ENCODE data around the gene SLC35F1. TPM values are rescaled to one million over a fixed set of nuclear protein-coding genes. Genes with fewer than 3 reads are reported as not detected.
A peak's percentile ranks its signal among the peaks of the same experiment; 100 is the strongest.

SLC35F1 gene
- total RNA-seq, 1 donor from 2014 or later = 24.3 TPM

- Histone ChIP-seq H3K9ac (no peak overlapping the region), H3K27me3 (no peaks in the 10 kb centered on the region), H3K9me3 (ENCODE audit: low read depth) (no peaks in the 10 kb centered on the region), H3K4me2 (no peak overlapping the region), H3K79me2 (ENCODE audit: low read depth) (no peaks in the 10 kb centered on the region), H2AFZ (replicated peaks) (no peak overlapping the region), H3F3A (ENCODE audit: low read depth) (peaks cover 4% of the 10 kb centered on the region), H4K20me1 (ENCODE audit: low read depth) (no peaks in the 10 kb centered on the region), H3K4me1 (peaks cover 22% of the 10 kb centered on the region), H3K36me3 (no peaks in the 10 kb centered on the region), H3K4me3 (no peak overlapping the region), H3K27ac (no peak overlapping the region)
- Mint-ChIP-seq H3K27me3 (ENCODE audit: insufficient read depth, low read depth) (peaks cover 3% of the 10 kb centered on the region), H3K9me3 (no peaks in the 10 kb centered on the region), H3K36me3 (no peaks in the 10 kb centered on the region), H3K4me1 (peaks cover 8% of the 10 kb centered on the region), H3K4me3 (no peak overlapping the region), H3K27ac (no peak overlapping the region)
- peak; percentile 6 for DNase-seq (ENCODE audit: low spot score)
- no peak for TF ChIP-seq EZH2phosphoT487 (IDR thresholded peaks at IDR 0.05)
- no peak for TF ChIP-seq CTCF (IDR thresholded peaks at IDR 0.05)
- TF ChIP-seq EZH2 (IDR thresholded peaks at IDR 0.05) = no peak
Observed at GRCh38 chr6:118324116-118324515, 417.1 kb downstream of the SLC35F1 start.

- no peaks in the 10 kb centered on the region for H3K27me3 ChIP-seq
- H3K9ac ChIP-seq = no peak overlapping the region
- peaks cover 10% of the 10 kb centered on the region for H3K4me1 ChIP-seq
- H3K27me3 Mint-ChIP-seq (ENCODE audit: insufficient read depth, low read depth) = peaks cover 3% of the 10 kb centered on the region
- no peak for TF ChIP-seq CTCF (IDR thresholded peaks at IDR 0.05)
- TF ChIP-seq EZH2phosphoT487 (IDR thresholded peaks at IDR 0.05) = no peak
- TF ChIP-seq EZH2 (IDR thresholded peaks at IDR 0.05) = no peak
- no peak overlapping the region for H3K4me2 ChIP-seq
- H3K4me3 ChIP-seq = no peak overlapping the region
- no peaks in the 10 kb centered on the region for H3K36me3 Mint-ChIP-seq
- no peak overlapping the region for H3K27ac ChIP-seq
- H3K36me3 ChIP-seq = no peaks in the 10 kb centered on the region
- H2AFZ ChIP-seq (replicated peaks) = no peak overlapping the region
- no peak for DNase-seq (ENCODE audit: low spot score)
- no peaks in the 10 kb centered on the region for H3K79me2 ChIP-seq (ENCODE audit: low read depth)
- H3K9me3 Mint-ChIP-seq = no peaks in the 10 kb centered on the region
- peaks cover 4% of the 10 kb centered on the region for H3K4me1 Mint-ChIP-seq
- H3K4me3 Mint-ChIP-seq = no peak overlapping the region
- no peaks in the 10 kb centered on the region for H3F3A ChIP-seq (ENCODE audit: low read depth)
- H3K27ac Mint-ChIP-seq = peak overlapping the region; percentile 46
- no peaks in the 10 kb centered on the region for H4K20me1 ChIP-seq (ENCODE audit: low read depth)
- H3K9me3 ChIP-seq (ENCODE audit: low read depth) = no peaks in the 10 kb centered on the region
Observed at GRCh38 chr6:118325220-118325860, 418.3 kb downstream of the SLC35F1 start.

GRCh38 chr6:118326712-118327111, 419.6 kb downstream of the SLC35F1 start:
- Histone ChIP-seq H3K27me3 (no peaks in the 10 kb centered on the region), H3K4me3 (no peak overlapping the region), H3K79me2 (ENCODE audit: low read depth) (no peaks in the 10 kb centered on the region), H3K4me1 (no peaks in the 10 kb centered on the region), H3K9me3 (ENCODE audit: low read depth) (no peaks in the 10 kb centered on the region), H4K20me1 (ENCODE audit: low read depth) (no peaks in the 10 kb centered on the region), H3F3A (ENCODE audit: low read depth) (no peaks in the 10 kb centered on the region), H2AFZ (replicated peaks) (no peak overlapping the region), H3K9ac (no peak overlapping the region), H3K36me3 (no peaks in the 10 kb centered on the region), H3K27ac (no peak overlapping the region), H3K4me2 (no peak overlapping the region)
- DNase-seq (ENCODE audit: low spot score) = no peak
- TF ChIP-seq CTCF (IDR thresholded peaks at IDR 0.05) = no peak
- no peak for TF ChIP-seq EZH2phosphoT487 (IDR thresholded peaks at IDR 0.05)
- TF ChIP-seq EZH2 (IDR thresholded peaks at IDR 0.05) = no peak
- no peak overlapping the region for H3K4me3 Mint-ChIP-seq
- no peaks in the 10 kb centered on the region for H3K4me1 Mint-ChIP-seq
- H3K27ac Mint-ChIP-seq = no peak overlapping the region
- no peaks in the 10 kb centered on the region for H3K27me3 Mint-ChIP-seq (ENCODE audit: insufficient read depth, low read depth)
- H3K36me3 Mint-ChIP-seq = no peaks in the 10 kb centered on the region
- no peaks in the 10 kb centered on the region for H3K9me3 Mint-ChIP-seq
